ENCODE results near the gene LRIG1.

DNA sequence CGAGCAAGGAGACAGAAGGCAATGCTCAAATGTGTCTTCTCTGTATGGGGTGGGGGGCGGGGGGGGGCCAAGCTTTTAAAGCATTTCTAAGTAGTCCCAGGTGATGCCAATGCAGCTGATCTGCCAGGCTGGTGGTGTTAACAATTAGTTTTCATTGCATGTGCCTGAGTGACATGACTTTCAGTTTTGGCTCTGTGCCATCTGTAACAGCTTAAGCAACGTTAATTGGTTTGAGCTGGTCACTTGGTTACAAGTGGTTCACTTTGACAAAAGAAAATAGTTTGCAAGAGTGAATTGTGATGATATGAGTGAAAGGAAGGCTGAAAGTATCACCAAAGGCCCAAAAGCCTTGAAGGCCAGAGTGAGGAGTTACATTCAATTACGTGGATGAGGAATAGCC lies 26.4 kb upstream of the LRIG1 start:
- no peak for TF ChIP-seq CTCF (conservative IDR thresholded peaks at IDR 0.05 in 1 of 2, IDR thresholded peaks at IDR 0.05 in 1 of 2; ENCODE audit: low read depth in 1 of 2, low read length in 2 of 2)
- TF ChIP-seq EZH2 (IDR thresholded peaks at IDR 0.05; ENCODE audit: low read length, missing control alignments) = no peak
